GM06990 (cell line): ENCODE results near the gene EMILIN2.
"Not testable (repeated sequence)": the region's sequence is repeated elsewhere in the genome, so short reads cannot be mapped to it uniquely, and the experiment has no call there.

Experiments
- DNase-seq: peaks from one replicate; pipeline ENCODE4 v3.0.0-alpha.2; 2011; ENCODE audit not compliant: insufficient read length; ENCODE audit errors: extremely low read depth
- H3K27me3 ChIP-seq: replicated peaks from 2 replicates; pipeline ENCODE4 v1.6.0; 2011; ENCODE audit warnings: low read length; ENCODE audit not compliant: control insufficient read depth, insufficient read depth
- H3K36me3 ChIP-seq: 2 replicates; pipeline ENCODE4 v1.5.1; 2011; ENCODE audit warnings: low read length; ENCODE audit not compliant: control insufficient read depth, insufficient read depth
- H3K4me3 ChIP-seq: replicated peaks from 2 replicates; pipeline ENCODE4 v1.5.1; 2011; ENCODE audit warnings: low read depth, mild to moderate bottlenecking, control low read depth, low read length
- CTCF ChIP-seq: IDR thresholded peaks from 2 replicates; pipeline ENCODE4 v1.5.1; 2011; ENCODE audit warnings: low read length, control low read depth, mild to moderate bottlenecking, inconsistent platforms; ENCODE audit not compliant: insufficient read depth, poor library complexity, severe bottlenecking

Gene EMILIN2

GRCh38 chr18:2848247-2849246 lies 1.7 kb downstream of the EMILIN2 start:
- no peak for DNase-seq
- no peaks in the 10 kb centered on the region; the same call in 1 of the 2 replicates for H3K36me3 ChIP-seq
- H3K4me3 ChIP-seq: peak overlapping the region; percentile 65
- no peak for TF ChIP-seq CTCF
- no peaks in the 10 kb centered on the region; the same call in 1 of the 2 replicates for H3K27me3 ChIP-seq

DNA sequence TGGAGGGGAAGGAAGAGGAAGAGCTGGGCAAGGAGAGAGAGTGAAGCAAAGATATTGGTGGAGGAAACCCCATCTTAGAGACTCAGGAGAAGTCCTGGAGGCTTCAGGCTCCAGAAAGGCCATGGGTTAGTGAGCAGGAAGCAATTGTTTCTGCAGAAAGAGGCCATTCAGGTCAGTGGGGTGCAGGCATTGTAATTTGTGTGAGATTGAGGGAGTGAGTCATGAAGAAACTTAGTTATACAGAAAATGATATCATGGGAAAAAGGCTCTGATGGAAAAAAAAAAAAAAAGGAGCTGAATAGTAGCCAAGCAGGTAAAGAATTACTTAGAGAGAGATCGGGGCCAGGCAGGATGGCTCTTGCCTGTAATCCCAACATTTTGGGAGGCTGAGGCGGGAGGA lies 4.0 kb downstream of the EMILIN2 start:
- DNase-seq: no peak
- H3K27me3 ChIP-seq: no peaks in the 10 kb centered on the region; the same call in 1 of the 2 replicates
- no peak overlapping the region for H3K4me3 ChIP-seq
- no peak for TF ChIP-seq CTCF
- H3K36me3 ChIP-seq: no peaks in the 10 kb centered on the region; the same call in 1 of the 2 replicates

DNA sequence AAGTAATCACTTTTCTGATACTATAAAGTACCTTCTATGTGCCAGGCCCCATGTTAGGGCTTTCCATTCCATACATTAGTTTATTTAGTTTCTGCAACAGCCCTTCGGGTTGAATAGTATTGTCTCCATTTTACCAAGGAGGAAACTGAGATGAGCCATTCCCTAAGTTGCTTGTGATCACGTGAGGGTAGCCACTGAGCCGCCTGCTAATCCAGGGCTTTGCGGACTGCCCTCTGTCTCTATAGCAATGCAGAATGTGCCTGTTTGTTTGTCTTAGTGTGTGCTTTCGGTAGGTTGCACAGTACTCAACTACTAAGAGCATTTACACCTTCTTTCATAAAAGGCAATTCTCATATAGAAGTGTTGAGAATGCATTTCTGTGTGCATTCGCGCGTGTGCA lies 5.0 kb downstream of the EMILIN2 start:
- Histone ChIP-seq H3K36me3 (no peaks in the 10 kb centered on the region; the same call in 1 of the 2 replicates), H3K4me3 (no peak overlapping the region), H3K27me3 (no peaks in the 10 kb centered on the region; the same call in 1 of the 2 replicates)
- no peak for TF ChIP-seq CTCF
- no peak for DNase-seq

DNA sequence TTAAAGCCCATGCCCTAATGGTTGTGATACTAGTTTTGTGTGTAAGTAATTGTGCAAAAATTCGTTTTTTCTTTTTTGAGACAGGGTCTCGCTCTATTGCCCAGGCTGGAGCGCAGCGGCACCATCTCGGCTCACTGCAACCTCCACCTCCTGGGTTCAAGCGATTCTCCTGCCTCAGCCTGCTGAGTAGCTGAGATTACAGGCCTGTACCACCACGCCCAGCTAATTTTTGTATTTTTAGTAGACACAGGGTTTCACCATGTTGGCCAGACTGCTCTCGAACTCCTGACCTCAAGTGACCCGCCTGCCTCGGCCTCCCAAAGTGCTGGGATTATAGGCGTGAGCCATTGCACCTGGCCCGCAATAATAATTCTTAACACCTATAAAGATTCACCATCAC lies 5.7 kb downstream of the EMILIN2 start:
- H3K27me3 ChIP-seq, DNase-seq, H3K36me3 ChIP-seq, H3K4me3 ChIP-seq: not testable (repeated sequence)

DNA sequence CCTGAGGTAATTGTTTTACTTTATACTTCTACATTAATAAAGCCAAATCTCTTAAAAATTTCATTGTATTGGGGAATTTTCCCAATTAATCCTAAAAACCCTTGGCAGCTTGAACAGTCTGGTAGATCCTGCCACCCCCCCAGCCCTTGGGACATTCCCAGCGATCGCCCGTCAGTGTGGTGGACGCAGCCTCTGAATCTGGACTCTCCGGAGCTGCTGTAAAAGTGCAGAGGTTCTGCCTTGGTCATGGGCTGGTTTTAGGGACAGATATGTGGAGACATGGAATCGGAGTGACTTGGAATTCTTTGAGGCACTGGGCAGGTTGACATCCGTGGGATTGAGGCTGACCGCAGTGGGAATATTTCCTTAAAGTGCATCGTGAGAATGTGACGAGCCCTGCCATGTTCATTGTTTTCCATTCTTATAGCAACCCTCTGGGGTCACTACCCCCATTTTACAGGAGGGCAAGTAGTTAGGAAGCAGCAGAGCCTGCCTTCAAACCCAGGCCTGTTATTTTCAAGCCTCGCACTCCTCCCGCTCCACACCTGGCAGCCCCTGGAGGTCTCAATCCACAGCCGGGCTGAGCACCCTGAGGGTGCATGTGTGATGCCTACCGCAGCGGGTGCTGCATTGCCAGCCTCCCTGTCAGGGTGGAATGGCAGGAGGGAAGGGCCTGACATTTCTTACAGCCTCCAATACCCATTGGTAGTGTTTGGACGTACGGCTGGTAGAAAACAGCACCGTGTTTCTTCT lies 6.5 kb downstream of the EMILIN2 start:
- no peak for TF ChIP-seq CTCF
- Histone ChIP-seq H3K36me3 (no peaks in the 10 kb centered on the region; the same call in 1 of the 2 replicates), H3K4me3 (no peak overlapping the region), H3K27me3 (no peaks in the 10 kb centered on the region; the same call in 1 of the 2 replicates)
- DNase-seq: no peak
